Spleen (tissue), 7 donors: ENCODE results near the gene ZNF728.
"Not testable (repeated sequence)": the region's sequence is repeated elsewhere in the genome, so short reads cannot be mapped to it uniquely, and the experiment has no call there.

Source experiments
- CTCF ChIP-seq, 11 experiments: fragments of 200-600 bp in 7 of 11; fragments of 450-650 bp in 4 of 11; sonication (generic) in 4 of 11; IDR thresholded peaks in 8 of 11; conservative IDR thresholded peaks in 3 of 11; 1 replicate in 7 of 11; 2 replicates in 4 of 11; pipeline versions ENCODE4 v1.4.0 to v1.8.0; 2016 to 2021; ENCODE audit warnings: antibody characterized with exemption in 11 of 11, inconsistent platforms in 4 of 11, mild to moderate bottlenecking in 1 of 11
- POLR2A ChIP-seq, 3 donors: fragments of 450-650 bp; IDR thresholded peaks; one replicate each; pipeline ENCODE4 v1.5.1; 2017; ENCODE audit warnings: antibody characterized with exemption in 3 of 3, mild to moderate bottlenecking in 1 of 3
- POLR2AphosphoS5 ChIP-seq, 3 donors: sonication (generic); formaldehyde crosslinking; IDR thresholded peaks; one replicate each; pipeline ENCODE4 v1.5.1; 2017; ENCODE audit warnings: antibody characterized with exemption in 3 of 3
- donor health status: DM: no; HTN: no; CAD: no; lungs with moderate emphysema.
- donor health status: DM: no; HTN: no; CAD: no.
- donor health status: DM: no; HTN: no; CAD: no.

- not testable (repeated sequence) for TF ChIP-seq CTCF (IDR thresholded peaks at IDR 0.05 in 8 of 11, conservative IDR thresholded peaks at IDR 0.05 in 3 of 11); POLR2A (IDR thresholded peaks at IDR 0.05); POLR2AphosphoS5 (IDR thresholded peaks at IDR 0.05)
Measured at GRCh38 chr19:22927576-22927975, 75.4 kb downstream of the ZNF728 start.
